C4-2B (cell line): Measurements from ENCODE around the gene ATP1A4.

ENCODE experiments used
- H3K27ac ChIP-seq: fragments of 450-650 bp; 2 replicates; pipeline ENCODE4 v1.5.1; 2017
- ZFX ChIP-seq: fragments of 450-650 bp; IDR thresholded peaks from 2 replicates; pipeline ENCODE4 v1.6.1; 2017
- TF ChIP-seq, protein P1 (sequence below): fragments of 450-650 bp; conservative IDR thresholded peaks from 2 replicates; pipeline ENCODE4 v1.5.1; 2017; ENCODE audit warnings: mild to moderate bottlenecking

The ATP1A4 gene

DNA sequence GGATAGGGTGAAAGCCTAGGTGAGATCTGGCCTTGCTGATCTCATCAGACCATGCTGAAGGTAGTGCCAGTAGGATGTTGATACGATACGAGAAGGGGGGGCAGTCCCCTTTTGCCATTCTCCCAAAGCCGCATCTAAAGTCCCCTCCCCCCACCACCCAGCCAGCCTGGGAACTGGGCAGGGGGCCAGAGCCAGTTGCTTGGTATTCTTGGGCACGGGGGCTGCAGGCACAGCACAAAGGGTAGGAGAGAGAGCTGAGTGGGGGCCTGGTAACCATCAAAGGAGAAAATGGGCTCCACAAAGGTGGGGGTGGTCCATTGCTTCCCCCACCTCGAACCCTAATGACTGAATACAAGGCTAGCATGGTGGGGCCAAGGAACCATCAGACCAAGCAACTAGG, 59.2 kb downstream of the ATP1A4 start:
- TF ChIP-seq, protein P1, sequence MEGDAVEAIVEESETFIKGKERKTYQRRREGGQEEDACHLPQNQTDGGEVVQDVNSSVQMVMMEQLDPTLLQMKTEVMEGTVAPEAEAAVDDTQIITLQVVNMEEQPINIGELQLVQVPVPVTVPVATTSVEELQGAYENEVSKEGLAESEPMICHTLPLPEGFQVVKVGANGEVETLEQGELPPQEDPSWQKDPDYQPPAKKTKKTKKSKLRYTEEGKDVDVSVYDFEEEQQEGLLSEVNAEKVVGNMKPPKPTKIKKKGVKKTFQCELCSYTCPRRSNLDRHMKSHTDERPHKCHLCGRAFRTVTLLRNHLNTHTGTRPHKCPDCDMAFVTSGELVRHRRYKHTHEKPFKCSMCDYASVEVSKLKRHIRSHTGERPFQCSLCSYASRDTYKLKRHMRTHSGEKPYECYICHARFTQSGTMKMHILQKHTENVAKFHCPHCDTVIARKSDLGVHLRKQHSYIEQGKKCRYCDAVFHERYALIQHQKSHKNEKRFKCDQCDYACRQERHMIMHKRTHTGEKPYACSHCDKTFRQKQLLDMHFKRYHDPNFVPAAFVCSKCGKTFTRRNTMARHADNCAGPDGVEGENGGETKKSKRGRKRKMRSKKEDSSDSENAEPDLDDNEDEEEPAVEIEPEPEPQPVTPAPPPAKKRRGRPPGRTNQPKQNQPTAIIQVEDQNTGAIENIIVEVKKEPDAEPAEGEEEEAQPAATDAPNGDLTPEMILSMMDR: no peak
- TF ChIP-seq ZFX: no peak
- no peak overlapping the region for H3K27ac ChIP-seq

DNA sequence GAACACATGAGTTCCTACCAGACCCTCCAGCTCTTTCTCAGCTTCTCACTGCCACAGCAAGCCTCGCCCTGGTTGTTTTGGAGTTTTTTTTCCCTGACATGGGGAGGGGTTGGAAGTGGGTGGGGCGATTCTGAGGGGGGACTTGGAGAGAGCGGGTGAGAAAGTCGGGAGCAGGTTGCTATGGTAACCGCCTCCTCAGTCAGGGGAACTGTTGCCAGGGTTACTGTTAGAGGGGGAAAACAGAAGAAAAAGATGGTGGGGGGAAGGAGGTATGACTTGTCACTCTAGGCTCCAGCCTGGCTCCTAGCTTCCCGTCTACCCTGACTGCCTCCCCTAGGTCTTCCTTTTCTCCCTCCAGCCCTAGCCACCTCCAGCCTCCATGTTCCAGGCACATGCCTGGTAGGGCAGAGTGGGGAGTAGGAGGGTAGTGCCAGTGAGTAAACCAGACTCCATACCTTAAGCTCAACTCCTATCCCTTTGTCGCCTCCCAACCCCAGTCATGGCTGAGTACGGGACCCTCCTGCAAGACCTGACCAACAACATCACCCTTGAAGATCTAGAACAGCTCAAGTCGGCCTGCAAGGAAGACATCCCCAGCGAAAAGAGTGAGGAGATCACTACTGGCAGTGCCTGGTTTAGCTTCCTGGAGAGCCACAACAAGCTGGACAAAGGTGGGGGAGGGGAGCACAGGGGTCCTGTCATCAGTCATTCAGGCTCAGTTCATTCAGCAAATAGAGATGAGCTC, 59.8 kb downstream of the ATP1A4 start:
- no peak for TF ChIP-seq ZFX
- TF ChIP-seq, protein P1: no peak
- no peak overlapping the region for H3K27ac ChIP-seq

DNA sequence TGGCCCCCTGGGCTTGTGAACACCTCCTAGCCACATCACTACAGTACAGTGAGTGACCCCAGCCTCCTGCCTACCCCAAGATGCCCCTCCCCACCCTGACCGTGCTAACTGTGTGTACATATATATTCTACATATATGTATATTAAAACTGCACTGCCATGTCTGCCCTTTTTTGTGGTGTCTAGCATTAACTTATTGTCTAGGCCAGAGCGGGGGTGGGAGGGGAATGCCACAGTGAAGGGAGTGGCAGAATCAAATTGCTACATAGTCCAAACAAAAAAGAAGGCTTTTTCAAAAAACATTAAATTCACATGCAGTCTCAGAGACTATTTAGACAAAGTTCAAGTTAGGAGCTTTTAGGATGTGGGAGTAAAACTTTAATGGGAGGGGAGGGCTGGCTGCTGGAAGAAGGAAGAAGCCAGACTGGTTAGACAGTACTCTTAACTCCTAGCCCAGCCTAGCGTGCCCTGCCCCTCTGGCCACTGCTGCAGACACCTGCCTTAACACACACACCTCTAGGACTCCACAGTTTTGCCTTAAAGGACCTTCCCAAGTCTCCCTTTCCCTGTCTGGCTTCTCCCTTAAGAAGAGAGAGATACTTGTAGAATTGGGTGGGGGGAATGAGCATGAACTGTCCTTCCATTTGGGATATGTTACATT, 63.2 kb downstream of the ATP1A4 start:
- TF ChIP-seq, protein P1: no peak
- TF ChIP-seq ZFX: no peak
- H3K27ac ChIP-seq: no peak overlapping the region

DNA sequence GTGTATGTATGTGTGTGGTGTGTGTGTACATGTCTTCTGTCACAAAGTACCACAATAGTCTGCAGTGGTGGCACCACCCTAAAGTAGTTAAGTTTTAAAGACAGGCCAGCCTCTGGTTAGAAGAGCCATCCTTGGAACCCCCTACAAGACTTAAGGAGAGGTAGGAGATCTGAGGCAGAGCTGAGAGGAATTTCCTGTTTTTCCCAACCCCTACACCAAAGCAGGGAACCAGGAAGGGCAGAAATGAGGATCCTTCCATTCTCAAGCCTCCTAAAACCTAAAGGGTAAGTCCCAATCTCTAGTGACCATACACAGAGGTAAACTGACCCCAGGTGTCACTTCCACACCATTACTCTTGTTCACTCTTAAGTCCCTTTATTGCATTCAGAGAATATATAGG, 64.9 kb downstream of the ATP1A4 start:
- TF ChIP-seq ZFX: no peak
- TF ChIP-seq, protein P1: no peak
- H3K27ac ChIP-seq: no peak overlapping the region

DNA sequence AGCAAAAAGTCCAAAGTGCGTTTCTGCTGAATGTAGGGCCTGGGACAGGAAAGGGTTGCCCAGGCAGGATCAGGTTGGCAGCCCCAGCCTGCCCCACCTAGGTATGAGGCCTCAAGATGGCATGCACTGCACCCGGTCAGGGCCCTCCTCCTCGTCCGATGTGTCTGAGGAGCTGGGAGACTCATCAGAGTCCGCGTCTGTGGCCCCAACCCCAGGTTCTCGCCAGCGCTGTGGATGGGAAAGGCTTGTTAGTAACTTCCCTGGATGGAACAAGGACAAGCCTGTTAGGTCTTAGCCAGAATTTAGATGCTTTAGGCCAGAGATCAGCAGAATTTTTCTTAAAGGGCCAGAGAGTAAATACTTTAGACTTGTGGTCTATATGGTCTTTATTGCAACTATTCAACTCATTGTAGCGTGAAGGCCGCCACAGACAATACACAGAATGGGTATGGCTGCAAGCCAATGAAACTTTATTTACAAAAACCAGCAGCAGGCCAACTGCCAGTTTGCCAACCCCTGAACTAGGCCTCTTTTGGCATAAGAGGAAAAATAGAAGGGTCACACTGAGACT, 66.2 kb downstream of the ATP1A4 start:
- no peak for TF ChIP-seq ZFX
- TF ChIP-seq, protein P1: no peak
- no peak overlapping the region for H3K27ac ChIP-seq

DNA sequence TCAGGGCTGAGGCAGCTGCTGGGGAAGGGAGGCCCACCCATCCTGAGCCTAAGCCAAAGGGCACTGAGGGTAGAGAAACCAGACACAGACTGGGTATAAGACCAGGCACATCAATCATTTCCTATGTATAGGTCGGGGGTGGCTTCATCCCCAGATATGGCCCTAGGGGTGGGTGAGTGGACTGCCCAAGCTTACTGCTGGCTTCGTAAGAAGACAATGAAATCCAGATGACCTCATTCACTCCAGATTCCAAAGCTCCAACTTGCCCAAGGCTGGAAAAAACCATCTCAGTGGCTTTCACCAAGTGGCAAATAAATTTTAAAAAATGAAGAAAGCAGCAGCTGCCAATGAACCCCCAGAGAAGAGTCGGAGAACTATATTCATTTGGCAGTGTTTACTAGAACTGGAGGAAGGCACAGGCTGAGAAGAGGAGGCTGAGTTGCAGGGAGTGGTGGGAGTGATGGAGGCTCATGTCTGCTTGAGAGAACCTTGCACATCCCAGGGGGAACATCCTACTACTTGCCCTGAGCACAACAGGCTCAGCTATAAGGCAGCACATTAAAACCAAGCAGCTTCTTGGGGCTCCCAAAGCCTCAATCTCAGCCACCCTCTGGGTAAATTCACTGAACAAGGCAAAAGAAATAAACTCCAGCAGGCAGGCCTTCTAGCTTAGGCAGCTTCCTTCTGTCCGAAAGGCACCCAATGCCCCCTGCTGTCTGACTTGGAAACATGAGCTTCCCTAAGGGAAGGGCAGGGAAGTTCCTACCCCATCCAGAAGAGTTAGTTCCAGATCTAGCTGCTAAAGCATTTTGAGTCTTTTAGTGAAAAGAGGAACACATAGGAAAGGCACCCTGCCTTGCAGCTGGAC, 67.9 kb downstream of the ATP1A4 start:
- TF ChIP-seq ZFX: no peak
- TF ChIP-seq, protein P1: peak; percentile 55

More for the DNA sequence above, 67.9 kb downstream of the ATP1A4 start:
- H3K27ac ChIP-seq: no peak overlapping the region
